Fibroblast of lung (primary cell): ENCODE data around the gene PNMA8B. TPM values are rescaled to one million over a fixed set of nuclear protein-coding genes. Genes with fewer than 3 reads are reported as not detected.

Source experiments
- DNase-seq, 2 donors: peaks; one replicate each; pipeline versions ENCODE4 v3.0.0 to v3.0.0-alpha.2; 2010; ENCODE audit warnings: low read depth in 2 of 2
- H2AFZ ChIP-seq: 2 replicates; pipeline ENCODE4 v1.5.1; 2012; ENCODE audit warnings: low read length, control low read depth, inconsistent platforms
- H3K27ac ChIP-seq: 2 replicates; pipeline ENCODE4 v1.5.1; 2011; ENCODE audit warnings: low read length, control low read depth; ENCODE audit not compliant: insufficient read depth
- H3K27me3 ChIP-seq: 2 replicates; pipeline ENCODE4 v1.5.1; 2011; ENCODE audit warnings: mild to moderate bottlenecking, low read length; ENCODE audit not compliant: control insufficient read depth, insufficient read depth
- H3K36me3 ChIP-seq: 2 replicates; pipeline ENCODE4 v1.5.1; 2011; ENCODE audit warnings: low read length; ENCODE audit not compliant: control insufficient read depth, insufficient read depth
- H3K4me1 ChIP-seq: 2 replicates; pipeline ENCODE4 v1.5.1; 2011; ENCODE audit warnings: low read length; ENCODE audit not compliant: control insufficient read depth, insufficient read depth; ENCODE audit errors: extremely low read depth
- H3K4me2 ChIP-seq: 2 replicates; pipeline ENCODE4 v1.5.1; 2011; ENCODE audit warnings: low read length, control low read depth; ENCODE audit not compliant: insufficient read depth; ENCODE audit errors: extremely low read depth
- H3K4me3 ChIP-seq, 4 experiments: fragments of 200-600 bp in 1 of 4; sonication (generic) in 1 of 4; replicated peaks in 1 of 4; 2 replicates each; pipeline ENCODE4 v1.5.1; 2011 to 2016; ENCODE audit warnings: low read length in 4 of 4, low read depth in 3 of 4, mild to moderate bottlenecking in 3 of 4, control low read depth in 2 of 4, inconsistent platforms in 1 of 4, mixed read lengths in 1 of 4; ENCODE audit not compliant: insufficient read depth in 1 of 4; ENCODE audit errors: control extremely low read depth in 1 of 4
- H3K79me2 ChIP-seq: 2 replicates; pipeline ENCODE4 v1.5.1; 2012; ENCODE audit warnings: mild to moderate bottlenecking, low read length, inconsistent platforms; ENCODE audit not compliant: control insufficient read depth, insufficient read depth
- H3K9ac ChIP-seq: 2 replicates; pipeline ENCODE4 v1.5.1; 2011; ENCODE audit warnings: mild to moderate bottlenecking, low read length, control low read depth; ENCODE audit not compliant: insufficient read depth
- H3K9me3 ChIP-seq: 2 replicates; pipeline ENCODE4 v1.5.1; 2012; ENCODE audit warnings: low read depth, low read length; ENCODE audit not compliant: control insufficient read depth, insufficient read depth
- H4K20me1 ChIP-seq: 2 replicates; pipeline ENCODE4 v1.5.1; 2011; ENCODE audit warnings: low read length; ENCODE audit not compliant: control insufficient read depth, insufficient read depth; ENCODE audit errors: extremely low read depth
- EZH2 ChIP-seq: IDR thresholded peaks from 2 replicates; pipeline ENCODE4 v1.5.1; 2012; ENCODE audit warnings: low read length, control low read depth, mild to moderate bottlenecking; ENCODE audit errors: missing control alignments
- polyA plus RNA-seq, 2 donors: library from polyadenylated mRNA; depleted of rRNA in 1 of 2; stranded (reverse) in 1 of 2; unstranded in 1 of 2; fragments of >200 nt; gene quantifications; 2 replicates each; pipeline ENCODE4 v1.2.1, GENCODE V29; 2011 to 2012; ENCODE audit warnings: missing spikeins in 1 of 2
- total RNA-seq: library from RNA; depleted of rRNA; stranded (reverse); fragments of >200 nt; gene quantifications from 2 replicates; pipeline ENCODE4 v1.2.1, GENCODE V29; 2014
- TF ChIP-seq, protein P1 (sequence below), 2 donors: IDR thresholded peaks in 1 of 2; conservative IDR thresholded peaks in 1 of 2; 1 replicate in 1 of 2; 2 replicates in 1 of 2; pipeline ENCODE4 v1.5.1; 2011 to 2012; ENCODE audit warnings: low read length in 2 of 2, control low read depth in 1 of 2, inconsistent platforms in 1 of 2, low read depth in 1 of 2, mild to moderate bottlenecking in 1 of 2

Gene PNMA8B
- total and polyA plus RNA-seq, 2 donors (not counting 1 experiment from before 2014, with no cell fraction given), result 0.14 to 1.7 TPM

- H3K4me1 ChIP-seq, result no peaks in the 10 kb centered on the region
- no peaks in the 10 kb centered on the region for H3K27me3 ChIP-seq
- no peaks in the 10 kb centered on the region for H4K20me1 ChIP-seq
- no peak overlapping the region for H3K4me3 ChIP-seq
- H3K9me3 ChIP-seq, result no peaks in the 10 kb centered on the region
- H3K36me3 ChIP-seq, result no peaks in the 10 kb centered on the region
- no peak overlapping the region for H3K4me2 ChIP-seq
- DNase-seq, result no peak
- no peaks in the 10 kb centered on the region for H3K79me2 ChIP-seq
- no peak overlapping the region for H3K27ac ChIP-seq
- TF ChIP-seq, protein P1, sequence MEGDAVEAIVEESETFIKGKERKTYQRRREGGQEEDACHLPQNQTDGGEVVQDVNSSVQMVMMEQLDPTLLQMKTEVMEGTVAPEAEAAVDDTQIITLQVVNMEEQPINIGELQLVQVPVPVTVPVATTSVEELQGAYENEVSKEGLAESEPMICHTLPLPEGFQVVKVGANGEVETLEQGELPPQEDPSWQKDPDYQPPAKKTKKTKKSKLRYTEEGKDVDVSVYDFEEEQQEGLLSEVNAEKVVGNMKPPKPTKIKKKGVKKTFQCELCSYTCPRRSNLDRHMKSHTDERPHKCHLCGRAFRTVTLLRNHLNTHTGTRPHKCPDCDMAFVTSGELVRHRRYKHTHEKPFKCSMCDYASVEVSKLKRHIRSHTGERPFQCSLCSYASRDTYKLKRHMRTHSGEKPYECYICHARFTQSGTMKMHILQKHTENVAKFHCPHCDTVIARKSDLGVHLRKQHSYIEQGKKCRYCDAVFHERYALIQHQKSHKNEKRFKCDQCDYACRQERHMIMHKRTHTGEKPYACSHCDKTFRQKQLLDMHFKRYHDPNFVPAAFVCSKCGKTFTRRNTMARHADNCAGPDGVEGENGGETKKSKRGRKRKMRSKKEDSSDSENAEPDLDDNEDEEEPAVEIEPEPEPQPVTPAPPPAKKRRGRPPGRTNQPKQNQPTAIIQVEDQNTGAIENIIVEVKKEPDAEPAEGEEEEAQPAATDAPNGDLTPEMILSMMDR (conservative IDR thresholded peaks at IDR 0.05 in 1 of 2, IDR thresholded peaks at IDR 0.05 in 1 of 2; ENCODE audit: low read depth in 1 of 2, low read length in 2 of 2), result no peak
- TF ChIP-seq EZH2, result no peak
- H3K9ac ChIP-seq, result no peak overlapping the region
- H2AFZ ChIP-seq, result no peak overlapping the region
Observed at GRCh38 chr19:46449228-46449627, 46.4 kb downstream of the PNMA8B start.

- Histone ChIP-seq H3K9me3 (no peaks in the 10 kb centered on the region), H3K27ac (no peak overlapping the region), H3K4me3 (no peak overlapping the region), H4K20me1 (no peaks in the 10 kb centered on the region), H3K4me2 (no peak overlapping the region), H3K27me3 (no peaks in the 10 kb centered on the region), H3K36me3 (no peaks in the 10 kb centered on the region), H3K4me1 (no peaks in the 10 kb centered on the region), H2AFZ (no peak overlapping the region), H3K79me2 (no peaks in the 10 kb centered on the region), H3K9ac (no peak overlapping the region)
- no peak for DNase-seq
- no peak for TF ChIP-seq EZH2
- TF ChIP-seq, protein P1 (conservative IDR thresholded peaks at IDR 0.05 in 1 of 2, IDR thresholded peaks at IDR 0.05 in 1 of 2; ENCODE audit: low read depth in 1 of 2, low read length in 2 of 2), result no peak
Observed at GRCh38 chr19:46448601-46449000, 47.1 kb downstream of the PNMA8B start.

- TF ChIP-seq, protein P1 (conservative IDR thresholded peaks at IDR 0.05 in 1 of 2, IDR thresholded peaks at IDR 0.05 in 1 of 2; ENCODE audit: low read depth in 1 of 2, low read length in 2 of 2), result no peak
- TF ChIP-seq EZH2, result no peak
- Histone ChIP-seq H2AFZ (no peak overlapping the region), H3K4me1 (no peaks in the 10 kb centered on the region), H3K4me2 (no peak overlapping the region), H3K79me2 (no peaks in the 10 kb centered on the region), H3K4me3 (no peak overlapping the region), H3K9ac (no peak overlapping the region), H3K9me3 (no peaks in the 10 kb centered on the region), H3K36me3 (no peaks in the 10 kb centered on the region), H3K27me3 (no peaks in the 10 kb centered on the region), H4K20me1 (no peaks in the 10 kb centered on the region), H3K27ac (no peak overlapping the region)
- DNase-seq, result no peak
Observed at GRCh38 chr19:46447824-46448223, 47.8 kb downstream of the PNMA8B start.
